ENCODE results near the gene AGFG2. TPM values are rescaled to one million over a fixed set of nuclear protein-coding genes. Genes with fewer than 3 reads are reported as not detected.

The AGFG2 gene
- total RNA-seq, 4 donors from 2014 or later, result 47.1 to 62.7 (median 58.6) TPM

DNA sequence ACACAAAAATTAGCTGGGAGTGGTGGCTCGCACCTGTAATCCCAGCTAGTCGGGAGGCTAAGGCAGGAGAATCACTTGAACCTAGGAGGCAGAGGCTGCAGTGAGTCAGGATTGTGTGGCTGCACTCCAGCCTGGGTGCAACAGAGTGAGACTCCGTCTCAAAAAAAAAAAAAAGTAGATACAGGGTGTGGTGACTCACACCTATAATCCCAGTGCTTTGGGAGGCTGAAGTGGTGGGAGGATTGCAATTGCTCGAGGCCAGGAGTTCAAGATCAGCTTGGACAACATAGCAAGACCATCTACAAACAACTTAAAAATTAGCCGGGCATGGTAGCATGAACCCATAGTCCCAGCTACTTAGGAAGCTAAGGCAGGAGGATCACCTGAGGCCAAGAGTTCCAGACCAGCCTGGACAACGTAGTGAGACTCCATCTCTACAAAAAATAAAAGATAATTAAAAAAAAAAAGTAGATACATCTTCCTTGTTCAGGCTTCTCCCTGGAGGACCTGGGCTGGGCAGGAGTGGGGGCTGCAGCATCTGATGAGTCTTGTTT, 75.4 kb downstream of the AGFG2 start:
- no peak for DNase-seq (ENCODE audit: low spot score in 2 of 2)
- 81 to 87% methylated on average over 6 of the region's 6 CpGs for WGBS, 2 donors
- intact Hi-C loops (cut with DNase I; ENCODE audit: low total_unique reads), result no loop called here
- TF ChIP-seq POLR2A (IDR thresholded peaks at IDR 0.05), result no peak
- TF ChIP-seq, protein P1, sequence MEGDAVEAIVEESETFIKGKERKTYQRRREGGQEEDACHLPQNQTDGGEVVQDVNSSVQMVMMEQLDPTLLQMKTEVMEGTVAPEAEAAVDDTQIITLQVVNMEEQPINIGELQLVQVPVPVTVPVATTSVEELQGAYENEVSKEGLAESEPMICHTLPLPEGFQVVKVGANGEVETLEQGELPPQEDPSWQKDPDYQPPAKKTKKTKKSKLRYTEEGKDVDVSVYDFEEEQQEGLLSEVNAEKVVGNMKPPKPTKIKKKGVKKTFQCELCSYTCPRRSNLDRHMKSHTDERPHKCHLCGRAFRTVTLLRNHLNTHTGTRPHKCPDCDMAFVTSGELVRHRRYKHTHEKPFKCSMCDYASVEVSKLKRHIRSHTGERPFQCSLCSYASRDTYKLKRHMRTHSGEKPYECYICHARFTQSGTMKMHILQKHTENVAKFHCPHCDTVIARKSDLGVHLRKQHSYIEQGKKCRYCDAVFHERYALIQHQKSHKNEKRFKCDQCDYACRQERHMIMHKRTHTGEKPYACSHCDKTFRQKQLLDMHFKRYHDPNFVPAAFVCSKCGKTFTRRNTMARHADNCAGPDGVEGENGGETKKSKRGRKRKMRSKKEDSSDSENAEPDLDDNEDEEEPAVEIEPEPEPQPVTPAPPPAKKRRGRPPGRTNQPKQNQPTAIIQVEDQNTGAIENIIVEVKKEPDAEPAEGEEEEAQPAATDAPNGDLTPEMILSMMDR (IDR thresholded peaks at IDR 0.05), result no peak
- H3K4me3 ChIP-seq (ENCODE audit: low read depth, poor library complexity, severe bottlenecking), result no peak overlapping the region

Other genes starting within 250 kb of the AGFG2 start
- not detected for gene SPDYE3, start 231.5 kb upstream of the AGFG2 start, total RNA-seq
- 10 to 100 TPM; 33.3 to 86.8 (median 47.3) TPM for gene PILRB, start 181.1 kb upstream of the AGFG2 start, total RNA-seq
- 1 to 10 TPM; 2.2 to 4.6 (median 3.4) TPM for gene PILRA, start 165.7 kb upstream of the AGFG2 start, total RNA-seq
- gene ZCWPW1, start 110.5 kb upstream of the AGFG2 start, total RNA-seq, result 1 to 10 TPM; 2.2 to 6.3 (median 4.6) TPM
- 10 to 100 TPM; 26.1 to 54.4 (median 37.4) TPM for gene MEPCE, start 109.4 kb upstream of the AGFG2 start, total RNA-seq
- 10 to 100 TPM; 26.3 to 63.2 (median 46.6) TPM for gene PPP1R35, start 102.7 kb upstream of the AGFG2 start, total RNA-seq
- gene SPACDR, start 74.9 kb upstream of the AGFG2 start, total RNA-seq, result 1 to 10 TPM in 1 of 4 donors, under 1 TPM in 1, not detected in 2; 0.26 to 1.5 TPM
- gene TSC22D4, start 60.0 kb upstream of the AGFG2 start, total RNA-seq, result 10 to 100 TPM; 57.3 to 97.7 (median 68.0) TPM
- gene NYAP1, start 55.3 kb upstream of the AGFG2 start, total RNA-seq, result 1 to 10 TPM in 3 of 4 donors, under 1 TPM in 1; 0.39 to 2.1 (median 1.5) TPM
- gene SAP25, start 34.7 kb downstream of the AGFG2 start, total RNA-seq, result 1 to 10 TPM in 2 of 4 donors, not detected in 2; 1.3 to 1.7 TPM
- gene LRCH4, start 46.9 kb downstream of the AGFG2 start, total RNA-seq, result 10 to 100 TPM; 42.0 to 82.2 (median 63.7) TPM
- gene FBXO24, start 47.1 kb downstream of the AGFG2 start, total RNA-seq, result 1 to 10 TPM in 2 of 4 donors, under 1 TPM in 2; 0.15 to 4.3 (median 0.99) TPM
- gene PCOLCE, start 63.2 kb downstream of the AGFG2 start, total RNA-seq, result 10 to 100 TPM in 1 of 4 donors, 1 to 10 TPM in 3; 4.9 to 47.6 (median 7.3) TPM
- gene MOSPD3, start 73.3 kb downstream of the AGFG2 start, total RNA-seq, result 10 to 100 TPM; 22.3 to 33.5 (median 26.9) TPM
- 1 to 10 TPM; 1.3 to 3.4 (median 1.6) TPM for gene TFR2, start 102.3 kb downstream of the AGFG2 start, total RNA-seq
- not detected for gene ACTL6B, start 117.2 kb downstream of the AGFG2 start, total RNA-seq
- 100 to 1,000 TPM; 309 to 439 (median 353) TPM for gene GNB2, start 134.5 kb downstream of the AGFG2 start, total RNA-seq
- 10 to 100 TPM; 34.9 to 56.6 (median 40.0) TPM for gene GIGYF1, start 155.0 kb downstream of the AGFG2 start, total RNA-seq
- gene POP7, start 166.9 kb downstream of the AGFG2 start, total RNA-seq, result 10 to 100 TPM; 51.3 to 72.7 (median 70.3) TPM
- gene EPO, start 181.3 kb downstream of the AGFG2 start, total RNA-seq, result under 1 TPM in 2 of 4 donors, not detected in 2; 0.17 to 0.25 TPM
- gene ZAN, start 194.4 kb downstream of the AGFG2 start, total RNA-seq, result under 1 TPM; 0.04 to 0.16 (median 0.06) TPM

Data from lower leg skin (tissue), 4 donors.